Panc1 (cell line): ENCODE data around the gene QSOX1. TPM values are rescaled to one million over a fixed set of nuclear protein-coding genes. Genes with fewer than 3 reads are reported as not detected.

Source experiments
- ATAC-seq: fragments of 200-7000 bp; cut with Tn5 transposase; 2 replicates; pipeline ENCODE4 v1.9.1; 2020; ENCODE audit warnings: mild to moderate bottlenecking, moderate library complexity
- BruUV-seq: library from RNA; stranded (reverse); fragments of 400-500 nt; replicated peaks from 2 replicates; lab custom pipeline; 2021; lab: Mats Ljungman, UMichigan
- CTCF ChIA-PET: fragments of 300-600 bp; sonication (Branson Sonifier 250); formaldehyde crosslinking; loops from one replicate; lab custom pipeline; 2022; ENCODE audit warnings: antibody characterized with exemption; lab: Charles Lee
- POLR2A ChIA-PET: fragments of 300-600 bp; sonication (Branson Sonifier 250); formaldehyde crosslinking; loops from one replicate; lab custom pipeline; 2022; ENCODE audit warnings: antibody characterized with exemption; lab: Charles Lee
- DNase-seq: peaks from one replicate; pipeline ENCODE4 v3.0.0-alpha.2; 2010; ENCODE audit warnings: low read depth, low spot score
- H3K27ac ChIP-seq: 2 replicates; pipeline ENCODE4 v1.5.1; 2011; ENCODE audit warnings: mild to moderate bottlenecking, low read length, inconsistent platforms
- H3K27me3 ChIP-seq: fragments of 200-500 bp; sonication (Bioruptor generic); 2 replicates; pipeline ENCODE4 v1.6.0; 2014; ENCODE audit warnings: low read length, inconsistent platforms; ENCODE audit not compliant: control insufficient read depth, insufficient read depth
- H3K36me3 ChIP-seq: fragments of 200-500 bp; sonication (Bioruptor generic); 2 replicates; pipeline ENCODE4 v1.5.1; 2014; ENCODE audit warnings: inconsistent platforms, mild to moderate bottlenecking, low read length, moderate library complexity; ENCODE audit not compliant: control insufficient read depth, insufficient read depth
- H3K4me1 ChIP-seq: 2 replicates; pipeline ENCODE4 v1.5.1; 2011; ENCODE audit warnings: inconsistent platforms, mild to moderate bottlenecking, low read length, moderate library complexity; ENCODE audit not compliant: control insufficient read depth, insufficient read depth
- H3K4me3 ChIP-seq, 2 experiments: 2 replicates each; pipeline ENCODE4 v1.5.1; 2011 to 2012; ENCODE audit warnings: low read depth in 2 of 2, low read length in 2 of 2, mild to moderate bottlenecking in 2 of 2, inconsistent platforms in 1 of 2, moderate library complexity in 1 of 2
- H3K9me3 ChIP-seq: fragments of 200-500 bp; sonication (Bioruptor generic); 2 replicates; pipeline ENCODE4 v1.5.1; 2014; ENCODE audit warnings: low read depth, mild to moderate bottlenecking, inconsistent platforms, low read length, moderate library complexity; ENCODE audit not compliant: control insufficient read depth, insufficient read depth
- POLR2AphosphoS5 ChIP-seq: IDR thresholded peaks from 2 replicates; pipeline ENCODE4 v1.6.1; 2012; ENCODE audit warnings: mild to moderate bottlenecking, low read depth, low read length, moderate library complexity
- SIN3A ChIP-seq: IDR thresholded peaks from 2 replicates; pipeline ENCODE4 v1.6.1; 2012; ENCODE audit warnings: low read depth, mild to moderate bottlenecking, low read length, moderate library complexity, borderline replicate concordance; ENCODE audit not compliant: insufficient read depth
- TCF7L2 ChIP-seq: IDR thresholded peaks from 2 replicates; pipeline ENCODE4 v1.6.1; 2011; ENCODE audit warnings: mild to moderate bottlenecking, low read depth, low read length, inconsistent platforms
- in situ Hi-C: cut with HindIII; loops from 2 replicates; pipeline ENCODE4 v1.10.0; 2016; ENCODE audit warnings: low sequenced_read_pairs, low pct_unique_long_range_greater_than_20kb
- intact Hi-C: fragments of 100-400 bp; cut with micrococcal nuclease; formaldehyde crosslinking; loops from one replicate; pipeline ENCODE4 v1.10.0; 2022; ENCODE audit not compliant: unreplicated experiment
- total RNA-seq: library from RNA; stranded (reverse); gene quantifications from one replicate; pipeline ENCODE4 v1.2.1, GENCODE V29; 2021; ENCODE audit not compliant: unreplicated experiment
- TF ChIP-seq, protein P1 (sequence below), 2 experiments: IDR thresholded peaks; 2 replicates each; pipeline ENCODE4 v1.6.1; 2011 to 2012; ENCODE audit warnings: low read depth in 2 of 2, control low read depth in 1 of 2, low read length in 1 of 2, mild to moderate bottlenecking in 1 of 2, moderate library complexity in 1 of 2; ENCODE audit not compliant: insufficient read depth in 1 of 2
- TF ChIP-seq, protein P2 (sequence below): fragments of 450-650 bp; IDR thresholded peaks from 2 replicates; pipeline ENCODE4 v1.5.1; 2017; ENCODE audit warnings: mild to moderate bottlenecking

QSOX1 gene
- total RNA-seq, 1 experiment from 2014 or later: 152 TPM

DNA sequence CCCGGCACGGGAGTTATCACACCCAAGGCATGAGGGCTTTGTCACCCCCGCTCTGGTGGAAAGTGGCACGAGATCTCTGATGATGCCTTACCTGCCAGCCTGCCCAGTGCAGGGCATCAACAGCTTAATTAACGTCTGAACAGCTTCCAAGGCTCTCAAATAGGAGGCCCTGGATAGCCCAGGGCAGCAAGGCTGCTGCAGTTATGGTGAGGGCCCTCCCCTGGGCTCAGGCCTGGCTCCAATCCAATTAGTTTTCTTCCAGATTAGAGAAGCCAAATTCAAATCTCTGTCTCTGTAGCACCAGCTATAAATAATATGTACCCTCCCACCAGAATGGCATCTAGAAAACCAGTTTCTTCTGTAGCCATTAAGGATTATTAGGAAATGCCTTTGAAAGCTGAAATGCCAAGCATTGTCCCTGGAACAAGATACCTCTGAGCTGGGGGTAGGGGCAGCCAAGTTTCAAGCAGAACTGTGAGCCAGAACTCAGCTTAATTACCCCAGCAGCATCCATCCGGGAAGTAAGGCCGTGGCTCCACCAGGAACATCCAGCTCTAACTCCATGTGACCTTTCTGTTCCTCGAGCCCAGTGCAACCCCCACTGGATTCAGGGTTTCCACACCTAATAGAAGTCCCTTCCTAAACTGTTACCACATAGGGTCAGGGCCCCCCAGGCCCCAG, 12.5 kb downstream of the QSOX1 start:
- TF ChIP-seq SIN3A: no peak
- TF ChIP-seq, protein P1, sequence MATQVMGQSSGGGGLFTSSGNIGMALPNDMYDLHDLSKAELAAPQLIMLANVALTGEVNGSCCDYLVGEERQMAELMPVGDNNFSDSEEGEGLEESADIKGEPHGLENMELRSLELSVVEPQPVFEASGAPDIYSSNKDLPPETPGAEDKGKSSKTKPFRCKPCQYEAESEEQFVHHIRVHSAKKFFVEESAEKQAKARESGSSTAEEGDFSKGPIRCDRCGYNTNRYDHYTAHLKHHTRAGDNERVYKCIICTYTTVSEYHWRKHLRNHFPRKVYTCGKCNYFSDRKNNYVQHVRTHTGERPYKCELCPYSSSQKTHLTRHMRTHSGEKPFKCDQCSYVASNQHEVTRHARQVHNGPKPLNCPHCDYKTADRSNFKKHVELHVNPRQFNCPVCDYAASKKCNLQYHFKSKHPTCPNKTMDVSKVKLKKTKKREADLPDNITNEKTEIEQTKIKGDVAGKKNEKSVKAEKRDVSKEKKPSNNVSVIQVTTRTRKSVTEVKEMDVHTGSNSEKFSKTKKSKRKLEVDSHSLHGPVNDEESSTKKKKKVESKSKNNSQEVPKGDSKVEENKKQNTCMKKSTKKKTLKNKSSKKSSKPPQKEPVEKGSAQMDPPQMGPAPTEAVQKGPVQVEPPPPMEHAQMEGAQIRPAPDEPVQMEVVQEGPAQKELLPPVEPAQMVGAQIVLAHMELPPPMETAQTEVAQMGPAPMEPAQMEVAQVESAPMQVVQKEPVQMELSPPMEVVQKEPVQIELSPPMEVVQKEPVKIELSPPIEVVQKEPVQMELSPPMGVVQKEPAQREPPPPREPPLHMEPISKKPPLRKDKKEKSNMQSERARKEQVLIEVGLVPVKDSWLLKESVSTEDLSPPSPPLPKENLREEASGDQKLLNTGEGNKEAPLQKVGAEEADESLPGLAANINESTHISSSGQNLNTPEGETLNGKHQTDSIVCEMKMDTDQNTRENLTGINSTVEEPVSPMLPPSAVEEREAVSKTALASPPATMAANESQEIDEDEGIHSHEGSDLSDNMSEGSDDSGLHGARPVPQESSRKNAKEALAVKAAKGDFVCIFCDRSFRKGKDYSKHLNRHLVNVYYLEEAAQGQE (IDR thresholded peaks at IDR 0.05; ENCODE audit: insufficient read depth in 1 of 2, low read depth in 2 of 2, low read length in 1 of 2): no peak
- TF ChIP-seq POLR2AphosphoS5: no peak
- TF ChIP-seq, protein P2, sequence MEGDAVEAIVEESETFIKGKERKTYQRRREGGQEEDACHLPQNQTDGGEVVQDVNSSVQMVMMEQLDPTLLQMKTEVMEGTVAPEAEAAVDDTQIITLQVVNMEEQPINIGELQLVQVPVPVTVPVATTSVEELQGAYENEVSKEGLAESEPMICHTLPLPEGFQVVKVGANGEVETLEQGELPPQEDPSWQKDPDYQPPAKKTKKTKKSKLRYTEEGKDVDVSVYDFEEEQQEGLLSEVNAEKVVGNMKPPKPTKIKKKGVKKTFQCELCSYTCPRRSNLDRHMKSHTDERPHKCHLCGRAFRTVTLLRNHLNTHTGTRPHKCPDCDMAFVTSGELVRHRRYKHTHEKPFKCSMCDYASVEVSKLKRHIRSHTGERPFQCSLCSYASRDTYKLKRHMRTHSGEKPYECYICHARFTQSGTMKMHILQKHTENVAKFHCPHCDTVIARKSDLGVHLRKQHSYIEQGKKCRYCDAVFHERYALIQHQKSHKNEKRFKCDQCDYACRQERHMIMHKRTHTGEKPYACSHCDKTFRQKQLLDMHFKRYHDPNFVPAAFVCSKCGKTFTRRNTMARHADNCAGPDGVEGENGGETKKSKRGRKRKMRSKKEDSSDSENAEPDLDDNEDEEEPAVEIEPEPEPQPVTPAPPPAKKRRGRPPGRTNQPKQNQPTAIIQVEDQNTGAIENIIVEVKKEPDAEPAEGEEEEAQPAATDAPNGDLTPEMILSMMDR: no peak
- no peak for TF ChIP-seq TCF7L2
- H3K4me3 ChIP-seq: no peak overlapping the region
- intact Hi-C loops (no loop called here), in situ Hi-C loops (no loop called here)
- ChIA-PET CTCF (interaction anchor here (0.5 to 0.6 kb wide), 4 partner anchors 12 to 260 kb away, joined by 3 to 11 read pairs (median 6); no protein-coding TSS in a partner anchor), POLR2A (no interaction called here)
- H3K27ac ChIP-seq: no peak overlapping the region
- no peak for ATAC-seq
- H3K27me3 ChIP-seq: no peaks in the 10 kb centered on the region
- DNase-seq: no peak
- H3K4me1 ChIP-seq: peaks cover 4% of the 10 kb centered on the region; the same call in 1 of the 2 replicates
- H3K36me3 ChIP-seq: no peaks in the 10 kb centered on the region; the same call in 1 of the 2 replicates
- no TSS peak for BruUV-seq
- H3K9me3 ChIP-seq: no peaks in the 10 kb centered on the region

DNA sequence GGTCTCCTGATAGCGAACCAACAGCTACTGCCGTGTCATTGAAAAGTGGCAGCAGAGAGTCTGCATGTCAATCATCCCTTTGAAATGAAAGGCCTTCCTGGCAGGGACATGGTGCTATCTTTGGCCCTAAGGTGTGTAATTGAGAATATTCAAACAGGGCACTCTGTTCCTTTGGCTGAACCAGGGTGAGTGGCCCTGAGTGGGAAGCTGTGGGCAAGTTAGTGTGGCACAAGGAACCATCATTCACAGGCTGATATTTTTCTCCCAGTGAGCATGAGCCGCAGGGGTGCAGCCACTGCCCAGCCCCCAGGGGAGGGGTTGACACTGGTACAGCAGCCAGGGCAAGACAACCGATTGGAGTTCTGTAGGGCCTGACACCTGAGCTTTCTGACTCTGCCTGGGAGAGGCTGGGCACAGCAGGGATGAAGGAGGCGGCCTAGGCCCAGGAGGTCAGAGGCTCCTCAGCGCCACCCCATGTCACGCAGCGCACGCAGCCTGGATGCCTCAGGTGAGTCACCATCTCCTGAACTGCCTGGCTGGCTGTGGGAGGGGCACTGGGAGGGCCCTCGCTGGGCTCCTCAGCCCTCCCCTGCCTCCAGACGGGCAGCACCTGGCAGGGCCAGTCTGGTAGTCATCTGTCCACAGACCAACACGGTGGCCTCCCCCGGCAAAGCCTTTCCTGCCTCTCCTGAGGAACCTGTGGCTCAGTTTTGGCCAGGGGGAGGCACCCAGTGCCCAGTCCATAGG, 13.2 kb downstream of the QSOX1 start:
- no TSS peak for BruUV-seq
- TF ChIP-seq TCF7L2: no peak
- TF ChIP-seq, protein P1 (IDR thresholded peaks at IDR 0.05; ENCODE audit: insufficient read depth in 1 of 2, low read depth in 2 of 2, low read length in 1 of 2): no peak
- TF ChIP-seq SIN3A: no peak
- no peak for TF ChIP-seq POLR2AphosphoS5
- TF ChIP-seq, protein P2: no peak
- intact Hi-C loops (no loop called here), in situ Hi-C loops (no loop called here)
- no peaks in the 10 kb centered on the region; the same call in 1 of the 2 replicates for H3K36me3 ChIP-seq
- peaks cover 4% of the 10 kb centered on the region; the same call in 1 of the 2 replicates for H3K4me1 ChIP-seq
- H3K27me3 ChIP-seq: no peaks in the 10 kb centered on the region
- no peak overlapping the region for H3K27ac ChIP-seq
- DNase-seq (no peak), ATAC-seq (peak; percentile 70)
- POLR2A ChIA-PET: no interaction called here
- H3K9me3 ChIP-seq: no peaks in the 10 kb centered on the region
- CTCF ChIA-PET: interaction anchor here (0.5 to 1.0 kb wide), 4 partner anchors 11 to 260 kb away, joined by 3 to 11 read pairs (median 6); partner anchors contain the start of gene QSOX1
- H3K4me3 ChIP-seq: no peak overlapping the region
